ENCODE measurements around the gene KRT75.
"Not testable (repeated sequence)": the region's sequence is repeated elsewhere in the genome, so short reads cannot be mapped to it uniquely, and the experiment has no call there.

Gene KRT75

GRCh38 chr12:52418576-52419110 lies 15.5 kb downstream of the KRT75 start:
- DNase-seq (ENCODE audit: extremely low read depth in 1 of 2, low read depth in 1 of 2), result no peak

GRCh38 chr12:52417740-52418139 lies 16.4 kb downstream of the KRT75 start:
- DNase-seq (ENCODE audit: extremely low read depth in 1 of 2, low read depth in 1 of 2), result no peak

GRCh38 chr12:52416795-52417194 lies 17.4 kb downstream of the KRT75 start:
- DNase-seq (ENCODE audit: extremely low read depth in 1 of 2, low read depth in 1 of 2), result no peak

- DNase-seq (ENCODE audit: extremely low read depth in 1 of 2, low read depth in 1 of 2), result no peak
Measured at GRCh38 chr12:52415870-52416750, 18.1 kb downstream of the KRT75 start.

GRCh38 chr12:52414936-52415335 lies 19.2 kb downstream of the KRT75 start:
- DNase-seq (ENCODE audit: extremely low read depth in 1 of 2, low read depth in 1 of 2), result no peak

GRCh38 chr12:52413782-52414345 lies 20.3 kb downstream of the KRT75 start:
- DNase-seq (ENCODE audit: extremely low read depth in 1 of 2, low read depth in 1 of 2), result no peak

GRCh38 chr12:52413202-52413601 lies 21.0 kb downstream of the KRT75 start:
- no peak for DNase-seq (ENCODE audit: extremely low read depth in 1 of 2, low read depth in 1 of 2)

GRCh38 chr12:52411815-52412214 lies 22.4 kb downstream of the KRT75 start:
- DNase-seq (ENCODE audit: extremely low read depth in 1 of 2, low read depth in 1 of 2), result no peak

- not testable (repeated sequence) for DNase-seq (ENCODE audit: extremely low read depth in 1 of 2, low read depth in 1 of 2)
Measured at GRCh38 chr12:52410589-52411248, 23.5 kb downstream of the KRT75 start.

- DNase-seq (ENCODE audit: extremely low read depth in 1 of 2, low read depth in 1 of 2), result no peak
Measured at GRCh38 chr12:52407918-52408317, 26.3 kb downstream of the KRT75 start.

GRCh38 chr12:52405922-52406385 lies 28.2 kb downstream of the KRT75 start, which contains the start of gene KRT82:
Gene KRT82, minus strand, starts transcription at chr12:52406335. Its CDS starts 58 bp downstream, at chr12:52406277.
- no peak for DNase-seq (ENCODE audit: extremely low read depth in 1 of 2, low read depth in 1 of 2)

- no peak for DNase-seq (ENCODE audit: extremely low read depth in 1 of 2, low read depth in 1 of 2)
Measured at GRCh38 chr12:52404951-52405350, 29.2 kb downstream of the KRT75 start.

GRCh38 chr12:52403561-52403960 lies 30.6 kb downstream of the KRT75 start:
- no peak for DNase-seq (ENCODE audit: extremely low read depth in 1 of 2, low read depth in 1 of 2)

- no peak for DNase-seq (ENCODE audit: extremely low read depth in 1 of 2, low read depth in 1 of 2)
Measured at GRCh38 chr12:52402873-52403540, 31.2 kb downstream of the KRT75 start.

GRCh38 chr12:52402377-52402776 lies 31.8 kb downstream of the KRT75 start:
- DNase-seq (ENCODE audit: extremely low read depth in 1 of 2, low read depth in 1 of 2), result no peak

- no peak for DNase-seq (ENCODE audit: extremely low read depth in 1 of 2, low read depth in 1 of 2)
Measured at GRCh38 chr12:52401926-52402325, 32.2 kb downstream of the KRT75 start.

- DNase-seq (ENCODE audit: extremely low read depth in 1 of 2, low read depth in 1 of 2), result no peak
Measured at GRCh38 chr12:52401526-52401925, 32.6 kb downstream of the KRT75 start.

GRCh38 chr12:52400906-52401305 lies 33.3 kb downstream of the KRT75 start:
- DNase-seq (ENCODE audit: extremely low read depth in 1 of 2, low read depth in 1 of 2), result no peak

GRCh38 chr12:52399756-52400155 lies 34.4 kb downstream of the KRT75 start:
- no peak for DNase-seq (ENCODE audit: extremely low read depth in 1 of 2, low read depth in 1 of 2)

GRCh38 chr12:52398176-52398575 lies 36.0 kb downstream of the KRT75 start:
- no peak for DNase-seq (ENCODE audit: extremely low read depth in 1 of 2, low read depth in 1 of 2)

- no peak for DNase-seq (ENCODE audit: extremely low read depth in 1 of 2, low read depth in 1 of 2)
Measured at GRCh38 chr12:52396656-52397055, 37.5 kb downstream of the KRT75 start.
